ENCODE data around the gene SSTR4.
"Not testable (repeated sequence)": the region's sequence is repeated elsewhere in the genome, so short reads cannot be mapped to it uniquely, and the experiment has no call there.

The SSTR4 gene, protein sequence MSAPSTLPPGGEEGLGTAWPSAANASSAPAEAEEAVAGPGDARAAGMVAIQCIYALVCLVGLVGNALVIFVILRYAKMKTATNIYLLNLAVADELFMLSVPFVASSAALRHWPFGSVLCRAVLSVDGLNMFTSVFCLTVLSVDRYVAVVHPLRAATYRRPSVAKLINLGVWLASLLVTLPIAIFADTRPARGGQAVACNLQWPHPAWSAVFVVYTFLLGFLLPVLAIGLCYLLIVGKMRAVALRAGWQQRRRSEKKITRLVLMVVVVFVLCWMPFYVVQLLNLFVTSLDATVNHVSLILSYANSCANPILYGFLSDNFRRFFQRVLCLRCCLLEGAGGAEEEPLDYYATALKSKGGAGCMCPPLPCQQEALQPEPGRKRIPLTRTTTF

DNA sequence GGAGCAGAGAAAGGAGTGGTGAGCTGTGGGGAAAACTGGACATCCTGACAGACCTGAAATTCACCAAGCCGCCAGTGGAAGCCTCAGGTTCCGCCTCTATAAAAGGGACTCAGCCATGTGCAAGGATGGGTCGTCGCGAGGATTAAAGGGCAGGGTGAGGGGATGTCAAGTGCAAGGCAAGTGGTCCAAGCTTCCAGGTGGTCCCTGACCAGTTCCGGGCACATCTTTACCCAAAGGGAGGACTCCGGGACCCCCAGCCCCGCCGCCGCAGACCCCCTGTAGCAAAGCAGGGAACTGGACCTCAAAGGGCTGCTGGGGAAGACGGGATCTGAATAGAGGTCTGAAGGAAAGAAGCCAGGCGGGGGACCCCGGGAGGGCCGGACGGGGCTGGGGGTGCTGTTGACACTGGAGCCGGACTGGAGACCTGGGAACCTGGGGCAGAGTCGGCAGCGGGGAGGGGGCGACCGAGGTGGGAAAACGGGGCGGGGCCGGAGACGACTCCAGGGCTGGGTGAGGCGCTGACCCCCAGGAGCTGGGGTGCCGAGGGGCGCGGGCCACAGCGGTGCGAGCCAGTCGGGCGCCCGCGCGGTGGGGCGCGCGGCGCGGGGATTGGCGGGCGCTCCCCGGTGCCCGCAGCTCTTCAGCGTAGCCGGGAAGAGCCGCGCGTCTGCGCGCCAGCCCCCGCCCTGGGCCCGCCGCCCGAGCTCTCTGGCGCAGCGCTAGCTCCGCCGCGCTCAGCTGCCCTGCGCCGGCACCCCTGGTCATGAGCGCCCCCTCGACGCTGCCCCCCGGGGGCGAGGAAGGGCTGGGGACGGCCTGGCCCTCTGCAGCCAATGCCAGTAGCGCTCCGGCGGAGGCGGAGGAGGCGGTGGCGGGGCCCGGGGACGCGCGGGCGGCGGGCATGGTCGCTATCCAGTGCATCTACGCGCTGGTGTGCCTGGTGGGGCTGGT is at the start of gene SSTR4:
SSTR4 (plus strand) TSS at position 592 of the 951 bp plus-strand sequence; CDS start at position 764, 172 bp downstream.
- DNase-seq (ENCODE audit: low read depth in 2 of 2), result no peak

DNA sequence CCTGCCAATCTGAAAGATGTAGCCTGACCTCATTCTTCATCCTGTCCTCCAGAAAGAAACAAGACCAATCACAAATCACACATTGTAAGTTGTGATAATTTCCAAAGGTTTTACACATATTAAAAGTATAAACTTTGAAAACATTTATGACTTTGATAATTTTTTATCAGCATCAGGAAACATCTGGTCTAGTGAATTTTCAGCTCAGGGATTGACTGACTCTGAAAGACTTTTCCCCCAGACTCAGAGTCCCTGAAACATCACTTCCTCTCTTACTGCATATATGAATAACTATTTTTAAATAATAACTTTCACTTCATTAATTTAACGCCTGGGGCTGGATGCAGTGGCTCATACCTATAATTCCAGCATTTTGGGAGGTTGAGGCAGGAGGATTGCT is 48.5 kb upstream of the SSTR4 start:
- DNase-seq (ENCODE audit: low read depth in 2 of 2), result no peak

DNA sequence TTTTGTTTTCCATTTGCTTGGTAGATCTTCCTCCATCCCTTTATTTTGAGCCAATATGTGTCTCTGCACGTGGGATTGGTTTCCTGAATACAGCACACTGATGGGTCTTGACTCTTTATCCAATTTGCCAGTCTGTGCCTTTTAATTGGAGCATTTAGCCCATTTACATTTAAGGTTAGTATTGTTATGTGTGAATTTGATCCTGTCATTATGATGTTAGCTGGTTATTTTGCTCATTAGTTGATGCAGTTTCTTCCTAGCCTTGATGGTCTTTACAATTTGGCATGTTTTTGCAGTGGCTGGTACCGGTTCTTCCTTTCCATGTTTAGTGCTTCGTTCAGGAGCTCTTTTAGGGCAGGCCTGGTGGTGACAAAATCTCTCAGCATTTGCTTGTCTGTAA is 43.7 kb upstream of the SSTR4 start:
- not testable (repeated sequence) for DNase-seq (ENCODE audit: low read depth in 2 of 2)

DNA sequence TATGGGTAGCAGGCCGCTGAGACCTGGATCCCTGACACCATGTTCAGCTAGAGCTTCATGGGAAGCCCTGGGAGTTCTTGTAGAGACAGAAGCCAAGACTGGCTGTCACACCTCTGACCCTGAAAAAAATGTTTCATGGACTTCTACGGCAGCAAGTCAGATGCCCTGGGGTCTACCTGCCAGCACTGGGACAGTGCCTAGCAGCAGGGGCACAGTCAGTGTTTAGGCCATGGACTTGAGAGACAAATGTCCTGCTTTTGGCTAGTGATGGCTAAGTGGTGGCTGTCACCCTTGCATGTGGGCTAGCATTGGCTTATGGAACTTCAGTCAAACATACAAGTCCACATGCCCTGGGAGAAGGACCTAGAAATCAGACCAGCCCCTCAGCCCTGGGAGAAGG is 41.3 kb upstream of the SSTR4 start:
- no peak for DNase-seq (ENCODE audit: low read depth in 2 of 2)

DNA sequence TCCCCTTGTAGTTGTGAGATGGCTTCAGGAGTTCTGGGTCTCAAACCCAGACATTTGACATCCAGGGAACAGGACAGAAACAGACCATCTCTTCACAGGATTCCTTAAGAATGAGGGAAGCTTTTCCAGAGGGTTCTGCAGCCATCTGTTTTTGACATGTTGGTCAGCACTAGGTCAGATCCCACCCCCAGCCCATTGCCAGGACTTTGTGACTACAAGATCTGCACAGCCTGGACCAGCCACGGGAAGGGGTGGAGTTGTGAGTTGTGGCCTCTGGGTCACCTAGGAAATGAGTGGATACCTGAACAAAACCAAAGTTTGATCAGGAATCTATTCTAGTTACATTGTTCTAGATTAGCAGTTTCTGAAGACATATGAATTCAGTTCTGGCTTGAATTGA is 39.2 kb upstream of the SSTR4 start:
- DNase-seq (ENCODE audit: low read depth in 2 of 2), result no peak

DNA sequence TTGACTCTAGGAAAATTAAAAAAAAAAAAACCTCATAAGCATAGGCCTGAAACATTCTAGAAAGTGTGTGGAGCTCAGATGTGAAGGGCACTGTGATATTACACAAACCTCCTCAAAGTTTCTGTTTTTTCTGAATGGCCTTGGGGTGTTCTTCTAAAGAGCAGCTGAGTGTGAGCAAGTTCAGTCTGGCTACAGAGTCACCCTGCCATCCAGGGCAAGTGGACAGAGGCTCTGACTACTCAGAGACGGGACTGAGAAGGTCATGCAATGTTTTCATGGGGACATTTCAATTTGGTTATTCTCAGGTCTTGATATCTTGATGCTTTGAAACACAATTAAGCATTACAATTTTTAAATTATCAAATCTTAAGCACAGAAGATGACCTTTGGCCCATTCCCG is 36.6 kb upstream of the SSTR4 start:
- no peak for DNase-seq (ENCODE audit: low read depth in 2 of 2)

DNA sequence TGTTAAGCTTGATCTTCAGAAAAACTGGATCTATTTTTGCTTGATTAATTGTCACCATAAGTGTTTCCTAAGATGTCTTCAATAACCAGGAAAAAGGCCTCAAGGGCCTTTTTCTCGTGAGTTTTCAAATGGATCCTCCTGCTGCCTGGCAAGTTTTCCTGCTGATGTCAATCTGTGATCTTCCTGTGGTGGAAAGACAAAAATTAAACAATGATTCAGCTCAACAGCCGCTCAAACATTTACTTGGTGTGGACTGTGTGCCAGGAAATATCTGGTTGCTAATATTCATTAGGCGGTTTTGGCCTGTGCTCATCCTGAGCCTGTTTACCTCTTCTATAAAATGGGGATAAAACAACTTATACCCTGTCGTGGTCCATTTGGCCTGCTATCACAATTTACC is 35.4 kb upstream of the SSTR4 start:
- no peak for DNase-seq (ENCODE audit: low read depth in 2 of 2)

DNA sequence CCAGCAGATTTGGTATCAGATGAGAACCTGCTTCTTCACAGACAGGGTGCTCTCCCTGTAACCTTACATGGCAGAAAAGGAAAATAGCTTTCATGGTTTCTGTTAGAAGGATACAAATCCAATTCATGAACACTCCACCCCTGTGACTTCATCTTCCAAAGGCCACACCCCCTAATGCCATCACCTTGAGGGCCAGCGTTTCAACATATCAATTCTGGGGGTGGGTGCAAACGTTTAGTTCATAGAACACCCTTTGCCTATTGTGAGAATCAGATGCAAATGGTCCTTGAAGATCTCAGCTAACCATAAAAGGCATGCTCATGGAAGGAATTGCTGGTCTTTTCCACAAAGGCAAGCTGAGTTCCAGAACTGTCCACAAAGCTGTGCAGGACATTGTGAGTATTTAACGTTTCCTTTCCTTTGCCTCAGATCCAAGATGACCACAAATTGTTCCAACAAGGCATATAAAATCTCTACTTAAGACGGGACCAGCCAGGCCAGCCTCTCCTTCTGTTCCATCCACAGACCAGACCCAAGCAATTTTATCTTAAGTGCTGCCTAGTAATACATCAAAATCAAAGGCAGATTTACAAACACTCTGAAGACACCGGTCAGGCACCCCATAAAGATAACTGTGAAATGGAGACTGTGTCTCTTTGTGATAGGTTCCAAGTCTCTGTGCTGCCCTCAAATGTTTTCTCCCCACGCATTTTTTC is 34.7 kb upstream of the SSTR4 start:
- no peak for DNase-seq (ENCODE audit: low read depth in 2 of 2)

DNA sequence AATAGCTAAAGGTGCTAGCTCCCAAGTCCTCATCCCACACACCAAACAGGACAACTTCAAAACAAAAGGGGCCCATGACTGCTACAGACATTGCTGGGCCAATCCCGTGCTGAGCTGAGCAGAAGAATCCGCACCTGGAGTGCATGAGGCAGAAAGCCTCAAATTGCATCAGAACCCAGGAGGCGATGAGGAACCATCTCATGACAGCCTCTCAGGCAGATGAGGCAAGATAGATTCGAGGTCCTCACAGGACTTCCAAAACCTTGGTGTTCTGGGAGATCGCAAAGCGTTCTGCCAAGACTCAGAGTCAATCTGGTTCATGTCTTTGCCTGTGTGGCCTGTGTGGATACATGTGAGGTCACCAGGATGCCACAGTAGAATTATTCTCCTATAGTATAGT is 32.8 kb upstream of the SSTR4 start:
- DNase-seq (ENCODE audit: low read depth in 2 of 2), result no peak

DNA sequence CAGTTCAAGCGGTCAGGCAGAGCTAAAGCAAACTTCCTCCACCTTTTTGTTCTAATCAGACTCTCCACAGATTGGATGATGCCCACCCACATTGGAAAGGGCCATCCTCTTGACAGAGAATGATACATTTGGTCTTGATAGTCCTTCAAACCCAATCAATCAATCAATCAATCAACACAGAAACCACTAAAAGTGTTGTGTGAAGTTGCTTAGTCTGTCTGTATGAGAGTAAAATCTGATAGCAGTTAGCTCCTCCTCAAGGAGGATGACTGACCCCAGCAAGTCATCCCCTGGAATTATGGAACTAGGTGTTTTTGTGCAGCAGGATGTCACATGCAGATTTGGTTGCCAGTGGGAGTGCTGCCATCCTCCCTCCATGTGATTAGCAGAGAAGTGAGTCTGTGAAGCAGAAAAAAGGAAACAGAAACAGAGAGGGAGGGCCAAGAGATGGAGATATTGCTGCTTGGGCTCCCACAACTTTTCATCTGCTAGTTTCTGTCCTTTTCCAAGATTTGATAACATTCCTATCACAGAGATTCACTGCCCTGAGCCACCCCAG is 32.0 kb upstream of the SSTR4 start:
- no peak for DNase-seq (ENCODE audit: low read depth in 2 of 2)

DNA sequence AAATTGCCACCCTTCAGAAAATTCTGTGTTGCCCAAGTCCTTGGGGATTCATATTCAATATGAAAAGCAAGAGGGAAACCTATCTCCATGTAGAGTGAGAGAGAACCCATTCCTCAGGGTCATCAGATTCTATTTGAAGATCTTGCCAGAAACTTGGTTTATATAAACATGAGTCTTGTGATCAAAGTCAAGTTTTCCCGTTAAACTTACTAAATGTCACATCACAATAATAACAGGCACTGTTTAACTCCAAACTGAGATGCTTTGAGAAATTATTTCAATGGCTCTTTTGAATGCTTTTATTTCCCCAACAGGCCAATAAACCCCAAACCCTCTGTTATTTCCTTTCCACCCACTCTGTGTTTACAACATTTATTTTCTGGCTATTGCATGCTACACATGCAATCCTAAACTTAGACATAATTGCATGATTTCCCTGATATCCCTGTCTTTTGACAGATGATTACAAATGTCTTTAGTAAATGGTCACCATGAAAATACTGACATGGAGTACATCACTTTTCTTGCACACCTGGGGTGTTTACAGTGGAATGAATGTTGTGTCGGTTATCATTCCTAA is 31.1 kb upstream of the SSTR4 start:
- DNase-seq (ENCODE audit: low read depth in 2 of 2), result no peak

DNA sequence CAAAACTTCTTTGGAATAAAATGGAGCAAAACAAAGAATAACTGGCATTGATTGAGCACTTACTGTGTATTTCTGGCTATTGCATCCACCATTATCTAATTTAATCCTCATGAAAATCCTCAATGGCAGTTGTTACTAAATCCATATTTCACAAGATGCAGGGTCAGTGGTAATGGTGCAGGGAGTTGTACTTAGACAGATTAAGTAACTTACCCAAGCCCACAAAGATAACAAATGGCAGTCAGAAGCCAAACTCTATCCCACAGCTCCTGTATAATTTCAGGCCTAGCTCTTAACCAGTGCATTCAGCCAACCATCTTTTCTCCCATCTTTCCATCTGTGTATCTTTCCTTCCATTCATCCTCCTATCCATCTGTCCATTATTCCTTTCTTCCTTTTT is 29.3 kb upstream of the SSTR4 start:
- DNase-seq (ENCODE audit: low read depth in 2 of 2), result no peak

DNA sequence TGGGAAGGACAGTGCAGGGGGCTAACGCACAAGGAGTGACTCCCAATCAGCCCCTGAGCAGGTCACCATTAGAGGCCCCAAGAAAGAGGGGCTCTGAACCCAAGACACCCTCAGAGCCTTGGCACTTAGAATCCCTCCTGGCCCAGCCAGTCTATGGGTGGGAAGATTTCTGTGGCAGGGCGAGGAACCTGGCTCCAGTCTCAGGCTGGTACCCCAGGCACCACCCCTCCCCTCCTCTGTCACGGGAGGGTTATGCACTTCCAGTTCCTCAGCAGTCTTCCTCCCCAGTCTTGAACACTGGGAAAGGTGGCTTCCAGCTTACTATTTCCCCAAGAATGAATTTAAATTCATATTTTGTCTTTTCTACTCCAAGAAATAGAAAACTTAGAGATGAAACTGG is 27.6 kb upstream of the SSTR4 start:
- no peak for DNase-seq (ENCODE audit: low read depth in 2 of 2)

DNA sequence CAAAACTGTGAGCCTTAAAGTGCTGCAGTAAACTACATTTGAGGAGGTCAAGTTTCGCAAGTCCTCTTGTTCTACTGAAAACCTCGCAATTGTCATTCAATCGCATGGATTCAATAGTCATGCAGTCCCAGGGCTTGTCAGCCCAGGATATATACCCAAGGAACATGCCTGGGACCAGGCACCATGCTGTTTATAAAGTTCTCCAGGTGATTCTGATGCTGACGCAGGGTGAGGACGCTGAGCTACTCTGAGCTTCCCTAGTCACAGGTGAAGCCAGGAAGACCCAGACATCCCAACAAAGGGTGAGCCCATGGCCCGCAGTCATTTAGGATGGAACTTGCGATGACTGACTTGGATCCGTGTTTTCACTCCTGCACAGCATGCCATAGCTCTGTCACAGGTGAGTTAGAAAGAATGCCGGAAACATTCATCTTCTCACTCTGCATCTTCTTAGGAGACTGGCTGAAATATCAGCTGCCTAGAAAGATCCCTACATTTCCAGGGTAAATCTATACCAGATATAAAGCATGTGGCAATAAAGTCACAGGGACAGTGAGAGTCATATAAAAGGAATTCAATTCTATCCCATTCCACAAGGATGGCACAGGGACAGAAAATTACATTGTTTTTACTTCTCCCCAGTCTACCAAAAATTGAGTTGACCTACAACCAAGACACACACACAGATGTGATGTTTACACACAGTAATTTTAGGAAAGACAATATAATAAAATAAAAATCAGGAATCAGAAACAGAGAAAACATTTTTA is 27.0 kb upstream of the SSTR4 start:
- no peak for DNase-seq (ENCODE audit: low read depth in 2 of 2)

DNA sequence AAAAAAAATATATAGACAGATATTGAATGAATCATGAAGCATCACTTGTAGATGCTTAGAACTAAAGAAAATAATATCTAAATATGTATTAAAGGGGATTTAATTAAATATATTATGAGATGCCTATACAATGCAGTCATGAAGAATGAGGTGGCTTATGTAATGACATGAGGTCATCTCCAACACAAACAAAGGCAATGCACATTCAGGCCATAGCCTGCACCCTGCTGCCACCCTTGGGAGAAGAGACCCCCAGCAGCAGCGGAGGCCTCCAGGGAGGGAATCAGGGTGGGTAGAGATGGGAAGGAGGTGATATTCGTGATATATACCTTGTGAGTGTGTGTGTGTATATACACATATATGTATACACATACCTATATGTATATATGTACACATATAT is 26.4 kb upstream of the SSTR4 start:
- no peak for DNase-seq (ENCODE audit: low read depth in 2 of 2)

DNA sequence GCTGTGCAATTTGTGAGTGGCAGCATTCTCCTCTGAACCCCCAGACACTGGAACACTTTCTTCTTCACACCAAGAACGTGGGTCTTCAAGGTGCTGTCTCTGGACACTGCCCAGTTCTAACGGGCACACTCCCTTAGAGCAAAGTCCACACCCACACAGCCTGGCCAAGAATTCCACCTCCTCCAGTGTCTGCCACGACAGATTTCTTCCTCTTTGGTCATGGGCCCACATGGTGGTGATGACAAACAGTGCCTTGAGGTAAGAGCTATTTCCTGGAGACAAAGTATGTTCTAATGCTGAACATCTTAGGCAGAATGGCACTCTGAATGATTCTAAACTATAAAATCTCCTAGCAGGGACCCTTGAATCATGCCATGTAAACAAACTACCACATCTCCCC is 25.5 kb upstream of the SSTR4 start:
- DNase-seq (ENCODE audit: low read depth in 2 of 2), result no peak

DNA sequence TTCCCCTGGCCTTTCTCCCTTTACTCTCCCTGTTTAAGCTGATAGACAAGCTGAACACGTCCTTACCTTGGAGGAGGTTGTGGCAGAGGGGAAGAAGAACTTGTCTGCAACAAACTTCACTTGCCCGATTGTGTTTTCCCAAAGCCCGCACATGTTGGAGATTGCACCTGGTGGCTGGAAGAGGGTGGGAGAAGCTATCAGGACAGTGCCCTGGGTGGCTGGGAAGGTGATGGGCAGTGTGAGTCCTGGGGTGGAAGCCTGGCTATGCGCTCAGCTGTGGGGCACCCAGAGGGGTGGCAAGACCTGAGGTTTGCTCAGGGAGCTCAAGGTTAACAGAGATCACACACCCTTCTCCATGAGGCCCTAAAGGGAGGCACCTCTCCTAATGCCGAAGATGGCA is 25.0 kb upstream of the SSTR4 start:
- no peak for DNase-seq (ENCODE audit: low read depth in 2 of 2)

DNA sequence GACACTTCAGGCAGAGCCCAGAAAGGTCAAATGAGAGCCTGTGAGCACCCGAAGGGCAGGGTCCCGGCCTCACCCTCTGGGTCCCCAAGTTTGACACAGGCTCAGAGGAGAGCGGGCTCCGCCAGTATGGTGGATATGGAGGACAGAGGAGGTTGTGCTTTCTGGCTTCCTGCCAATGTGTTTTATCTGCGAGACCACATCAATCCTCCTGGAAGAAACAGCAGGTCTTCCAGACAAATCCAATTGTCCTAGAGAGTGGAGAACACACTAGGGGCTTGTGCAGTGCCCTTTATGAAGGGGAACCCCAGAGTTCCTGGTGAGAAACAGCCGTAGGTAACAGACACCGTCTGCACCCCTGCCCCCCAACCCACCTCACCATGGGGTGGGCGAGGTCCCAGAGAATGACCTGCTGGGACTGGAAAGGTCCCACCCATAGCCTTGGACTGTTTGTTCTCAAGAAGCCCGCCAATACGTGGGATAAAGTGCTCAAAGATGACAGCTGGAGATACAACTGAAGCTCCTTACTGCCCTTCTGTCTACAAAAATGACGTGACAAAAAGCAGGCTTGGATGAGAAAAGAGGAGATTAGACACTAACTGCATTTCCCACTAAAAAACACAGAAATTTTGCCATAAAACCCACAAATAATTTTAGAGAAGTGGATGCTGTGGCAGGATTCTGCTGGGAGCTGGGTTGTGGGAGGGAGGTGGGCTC is 23.9 kb upstream of the SSTR4 start:
- DNase-seq (ENCODE audit: low read depth in 2 of 2), result no peak

DNA sequence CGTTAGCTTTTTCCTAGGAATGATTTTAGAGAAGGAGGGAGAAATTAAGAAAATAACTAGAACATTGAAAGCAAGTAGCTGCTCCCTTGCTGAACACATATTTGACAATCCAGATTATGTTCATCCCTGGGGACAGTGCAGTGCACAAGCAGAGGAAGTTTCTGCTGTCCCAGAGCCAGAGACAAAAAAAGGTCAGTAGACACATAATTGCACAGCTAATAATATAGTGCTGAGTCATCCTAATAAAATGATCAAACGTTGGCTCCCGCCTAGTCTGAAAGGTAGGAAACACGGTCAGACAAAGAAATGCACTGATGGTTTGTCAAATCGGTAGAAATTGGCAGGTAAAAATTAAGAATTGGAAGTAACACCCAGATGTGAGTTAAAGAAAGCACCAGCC is 21.7 kb upstream of the SSTR4 start:
- DNase-seq (ENCODE audit: low read depth in 2 of 2), result no peak

DNA sequence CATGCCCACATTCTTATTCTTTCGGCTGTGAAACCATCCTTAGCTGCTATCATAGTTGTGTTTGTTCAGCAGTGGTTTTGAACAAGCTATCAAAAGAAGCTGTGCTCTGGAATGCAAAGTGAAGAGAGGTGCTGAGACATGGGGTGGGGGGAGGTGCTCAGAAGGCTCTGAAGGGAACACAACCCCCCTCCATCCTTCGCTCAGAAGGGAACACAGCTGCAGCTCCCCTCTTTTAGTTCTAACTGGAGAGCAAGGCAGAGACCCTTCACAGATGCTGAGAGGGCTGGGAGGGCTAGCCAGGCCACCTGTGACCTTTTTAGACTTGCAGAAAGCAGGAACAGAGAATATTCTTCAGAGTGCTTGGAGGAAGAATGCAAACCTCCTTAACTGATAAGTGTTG is 17.6 kb upstream of the SSTR4 start:
- DNase-seq (ENCODE audit: low read depth in 2 of 2), result no peak
